A204.1 (cell line): ENCODE results near the gene SOHLH2.

Experiments
- FAIRE-seq: peaks from 2 replicates; lab custom pipeline; 2012; peaks lifted over from hg19 to GRCh38; lab: Jason Lieb, UNC

SOHLH2 gene

GRCh38 chr13:36214163-36214921, at the start of gene SOHLH2:
Gene SOHLH2, minus strand, starts transcription at chr13:36214556. Its CDS starts 30 bp downstream, at chr13:36214526.
- FAIRE-seq, result no peak

GRCh38 chr13:36261976-36262375, 47.6 kb upstream of the SOHLH2 start:
- no peak for FAIRE-seq

- FAIRE-seq, result no peak
Measured at GRCh38 chr13:36261011-36261410, 46.7 kb upstream of the SOHLH2 start.

GRCh38 chr13:36259361-36260137, 45.2 kb upstream of the SOHLH2 start:
- no peak for FAIRE-seq

- FAIRE-seq, result no peak
Measured at GRCh38 chr13:36258831-36259230, 44.5 kb upstream of the SOHLH2 start.

GRCh38 chr13:36251526-36251925, 37.2 kb upstream of the SOHLH2 start:
- no peak for FAIRE-seq

- no peak for FAIRE-seq
Measured at GRCh38 chr13:36251017-36251416, 36.7 kb upstream of the SOHLH2 start.

GRCh38 chr13:36248700-36249099, 34.3 kb upstream of the SOHLH2 start:
- no peak for FAIRE-seq

GRCh38 chr13:36244990-36245389, 30.6 kb upstream of the SOHLH2 start:
- no peak for FAIRE-seq

- FAIRE-seq, result no peak
Measured at GRCh38 chr13:36244073-36244472, 29.7 kb upstream of the SOHLH2 start.

GRCh38 chr13:36242761-36243160, 28.4 kb upstream of the SOHLH2 start:
- FAIRE-seq, result no peak

GRCh38 chr13:36231236-36231635, 16.9 kb upstream of the SOHLH2 start:
- FAIRE-seq, result no peak

- FAIRE-seq, result no peak
Measured at GRCh38 chr13:36224730-36225129, 10.4 kb upstream of the SOHLH2 start.

- no peak for FAIRE-seq
Measured at GRCh38 chr13:36219883-36220282, 5.5 kb upstream of the SOHLH2 start.

GRCh38 chr13:36217456-36217855, 3.1 kb upstream of the SOHLH2 start:
- FAIRE-seq, result no peak

GRCh38 chr13:36212789-36213188, 1.6 kb downstream of the SOHLH2 start:
- FAIRE-seq, result no peak

- no peak for FAIRE-seq
Measured at GRCh38 chr13:36211567-36211966, 2.8 kb downstream of the SOHLH2 start.

GRCh38 chr13:36210738-36211137, 3.6 kb downstream of the SOHLH2 start:
- no peak for FAIRE-seq

- FAIRE-seq, result no peak
Measured at GRCh38 chr13:36207672-36208071, 6.7 kb downstream of the SOHLH2 start.

GRCh38 chr13:36193151-36193855, 21.1 kb downstream of the SOHLH2 start:
- no peak for FAIRE-seq

- no peak for FAIRE-seq
Measured at GRCh38 chr13:36192166-36192565, 22.2 kb downstream of the SOHLH2 start.

GRCh38 chr13:36190771-36191170, 23.6 kb downstream of the SOHLH2 start:
- no peak for FAIRE-seq

GRCh38 chr13:36188441-36188840, 25.9 kb downstream of the SOHLH2 start:
- no peak for FAIRE-seq
